ENCODE results near the gene PNCK.
"Not testable (repeated sequence)": the region's sequence is repeated elsewhere in the genome, so short reads cannot be mapped to it uniquely, and the experiment has no call there.

The PNCK gene

GRCh38 chrX:153699210-153699783 is 25.7 kb upstream of the PNCK start:
- DNase-seq (ENCODE audit: low read depth in 2 of 2, low spot score in 1 of 2), result not testable (repeated sequence)

- DNase-seq (ENCODE audit: low read depth in 2 of 2, low spot score in 1 of 2), result no peak
Observed at GRCh38 chrX:153697924-153698865, 24.6 kb upstream of the PNCK start.

- DNase-seq (ENCODE audit: low read depth in 2 of 2, low spot score in 1 of 2), result not testable (repeated sequence)
Observed at GRCh38 chrX:153696986-153697722, 23.5 kb upstream of the PNCK start.

GRCh38 chrX:153696538-153696937 is 22.9 kb upstream of the PNCK start:
- not testable (repeated sequence) for DNase-seq (ENCODE audit: low read depth in 2 of 2, low spot score in 1 of 2)

GRCh38 chrX:153696100-153696499 is 22.5 kb upstream of the PNCK start:
- no peak for DNase-seq (ENCODE audit: low read depth in 2 of 2, low spot score in 1 of 2)

GRCh38 chrX:153694687-153695270 is 21.2 kb upstream of the PNCK start:
- no peak for DNase-seq (ENCODE audit: low read depth in 2 of 2, low spot score in 1 of 2)

GRCh38 chrX:153694256-153694655 is 20.6 kb upstream of the PNCK start:
- not testable (repeated sequence) for DNase-seq (ENCODE audit: low read depth in 2 of 2, low spot score in 1 of 2)

GRCh38 chrX:153693216-153694086 is 19.8 kb upstream of the PNCK start:
- DNase-seq (ENCODE audit: low read depth in 2 of 2, low spot score in 1 of 2), result no peak

GRCh38 chrX:153692611-153693156 is 19.1 kb upstream of the PNCK start:
- DNase-seq (ENCODE audit: low read depth in 2 of 2, low spot score in 1 of 2), result no peak

- no peak for DNase-seq (ENCODE audit: low read depth in 2 of 2, low spot score in 1 of 2)
Observed at GRCh38 chrX:153692003-153692402, 18.4 kb upstream of the PNCK start.

- DNase-seq (ENCODE audit: low read depth in 2 of 2, low spot score in 1 of 2), result not testable (repeated sequence)
Observed at GRCh38 chrX:153691032-153691827, 17.6 kb upstream of the PNCK start.

- no peak for DNase-seq (ENCODE audit: low read depth in 2 of 2, low spot score in 1 of 2)
Observed at GRCh38 chrX:153690466-153690865, 16.9 kb upstream of the PNCK start.

- no peak for DNase-seq (ENCODE audit: low read depth in 2 of 2, low spot score in 1 of 2)
Observed at GRCh38 chrX:153689654-153690465, 16.2 kb upstream of the PNCK start.

GRCh38 chrX:153688911-153689590 is 15.4 kb upstream of the PNCK start:
- no peak for DNase-seq (ENCODE audit: low read depth in 2 of 2, low spot score in 1 of 2)

- no peak for DNase-seq (ENCODE audit: low read depth in 2 of 2, low spot score in 1 of 2)
Observed at GRCh38 chrX:153688506-153688905, 14.9 kb upstream of the PNCK start.

GRCh38 chrX:153688071-153688470 is 14.5 kb upstream of the PNCK start:
- no peak for DNase-seq (ENCODE audit: low read depth in 2 of 2, low spot score in 1 of 2)

GRCh38 chrX:153687121-153688039 is 13.8 kb upstream of the PNCK start, which contains the start of gene SLC6A8:
SLC6A8 (plus strand) TSS chrX:153687926; CDS start chrX:153688575, 649 bp downstream.
- no peak for DNase-seq (ENCODE audit: low read depth in 2 of 2, low spot score in 1 of 2)

All from stimulated activated CD8-positive, alpha-beta memory T cell treated with anti-CD3 and anti-CD28 coated beads, Interleukin-4, amount 100 ng/mL, for 1 hour (primary cell).